H1 (cell line): ENCODE data around the gene CHMP6. TPM values are rescaled to one million over a fixed set of nuclear protein-coding genes. Genes with fewer than 3 reads are reported as not detected.

ENCODE experiments used
- CTCF ChIA-PET: fragments of 300-600 bp; sonication (Branson Sonifier 250); formaldehyde crosslinking; loops from one replicate; lab custom pipeline; 2021; ENCODE audit not compliant: partially characterized antibody; lab: Charles Lee
- POLR2A ChIA-PET: fragments of 300-600 bp; sonication (Branson Sonifier 250); formaldehyde crosslinking; loops from one replicate; lab custom pipeline; 2021; ENCODE audit warnings: inconsistent platforms; ENCODE audit not compliant: partially characterized antibody; lab: Charles Lee
- DNase-seq, 2 experiments: peaks; one replicate each; pipeline versions ENCODE4 v3.0.0 to v3.0.0-alpha.2; 2010 to 2022; ENCODE audit warnings: low spot score in 2 of 2, low read depth in 1 of 2, mixed read lengths in 1 of 2
- FAIRE-seq: peaks from 2 replicates; lab custom pipeline; 2011; peaks lifted over from hg19 to GRCh38; lab: Jason Lieb, UNC
- H2AFZ ChIP-seq: 2 replicates; pipeline ENCODE4 v1.8.1; 2012; ENCODE audit warnings: low read length, inconsistent platforms
- H2AK5ac ChIP-seq: 2 replicates; pipeline ENCODE4 v1.6.1; 2013; ENCODE audit warnings: low read depth, low read length
- H2BK120ac ChIP-seq: replicated peaks from 2 replicates; pipeline ENCODE3; 2013; ENCODE audit warnings: low read depth, low read length, inconsistent platforms
- H2BK12ac ChIP-seq: 2 replicates; pipeline ENCODE4 v1.6.1; 2013; ENCODE audit warnings: low read depth, low read length
- H2BK15ac ChIP-seq: 2 replicates; pipeline ENCODE4 v1.6.1; 2013; ENCODE audit warnings: low read length
- H2BK20ac ChIP-seq: 2 replicates; pipeline ENCODE4 v1.6.1; 2013; ENCODE audit warnings: low read length
- H2BK5ac ChIP-seq: 2 replicates; pipeline ENCODE4 v1.6.1; 2013; ENCODE audit warnings: low read depth, low read length
- H3K14ac ChIP-seq: 2 replicates; pipeline ENCODE4 v1.6.1; 2013; ENCODE audit warnings: inconsistent platforms; ENCODE audit not compliant: insufficient read length
- H3K18ac ChIP-seq: 2 replicates; pipeline ENCODE4 v1.6.1; 2013; ENCODE audit warnings: low read length; ENCODE audit errors: extremely low read depth
- H3K23ac ChIP-seq: 2 replicates; pipeline ENCODE4 v1.6.1; 2013; ENCODE audit warnings: inconsistent platforms; ENCODE audit not compliant: insufficient read length
- H3K23me2 ChIP-seq: 2 replicates; pipeline ENCODE4 v1.6.1; 2013; ENCODE audit warnings: low read depth, low read length
- H3K27ac ChIP-seq: 2 replicates; pipeline ENCODE4 v1.6.1; 2011; ENCODE audit warnings: low read depth, low read length, inconsistent platforms
- H3K27me3 ChIP-seq, 4 experiments: replicated peaks in 1 of 4; 1 replicate in 1 of 4; 2 replicates in 3 of 4; pipeline versions ENCODE4 v1.6.1 to v1.8.1; 2011 to 2013; ENCODE audit warnings: low read length in 3 of 4, mild to moderate bottlenecking in 3 of 4, inconsistent platforms in 2 of 4, mixed read lengths in 2 of 4, moderate library complexity in 1 of 4; ENCODE audit not compliant: control insufficient read depth in 3 of 4, insufficient read depth in 3 of 4; ENCODE audit errors: extremely low read depth in 1 of 4
- H3K36me3 ChIP-seq, 4 experiments: 2 replicates each; pipeline versions ENCODE4 v1.6.1 to v1.8.1; 2011 to 2013; ENCODE audit warnings: mild to moderate bottlenecking in 4 of 4, low read length in 3 of 4, moderate library complexity in 2 of 4, control low read depth in 1 of 4, inconsistent platforms in 1 of 4; ENCODE audit not compliant: insufficient read depth in 4 of 4, control insufficient read depth in 2 of 4
- H3K4ac ChIP-seq: replicated peaks from 2 replicates; pipeline ENCODE3; 2013; ENCODE audit warnings: low read length, low read depth, mixed read lengths, inconsistent platforms; ENCODE audit not compliant: insufficient read length
- H3K4me1 ChIP-seq, 4 experiments: replicated peaks in 1 of 4; 1 replicate in 1 of 4; 2 replicates in 3 of 4; pipeline versions ENCODE4 v1.6.1 to v1.8.1; 2011 to 2013; ENCODE audit warnings: low read length in 3 of 4, inconsistent platforms in 2 of 4, mixed read lengths in 1 of 4; ENCODE audit not compliant: insufficient read depth in 4 of 4, control insufficient read depth in 3 of 4
- H3K4me2 ChIP-seq, 2 experiments: 2 replicates each; pipeline versions ENCODE4 v1.6.1 to v1.8.1; 2011 to 2013; ENCODE audit warnings: low read depth in 2 of 2, low read length in 2 of 2, control low read depth in 1 of 2, inconsistent platforms in 1 of 2, mild to moderate bottlenecking in 1 of 2; ENCODE audit not compliant: insufficient read depth in 1 of 2
- H3K4me3 ChIP-seq, 4 experiments: fragments of 200-600, 300-600 bp in 1 of 4; sonication (generic), shearing (Covaris generic), sonication (Bioruptor Twin) in 1 of 4; 2 replicates each; pipeline versions ENCODE4 v1.5.1 to v1.8.1; 2011 to 2016; ENCODE audit warnings: low read length in 4 of 4, low read depth in 3 of 4, control low read depth in 2 of 4, inconsistent platforms in 2 of 4, mild to moderate bottlenecking in 2 of 4, mixed read lengths in 1 of 4, moderate library complexity in 1 of 4; ENCODE audit not compliant: insufficient read depth in 2 of 4; ENCODE audit errors: extremely low read depth in 1 of 4
- H3K56ac ChIP-seq: replicated peaks from 2 replicates; pipeline ENCODE3; 2013; ENCODE audit warnings: low read depth, mild to moderate bottlenecking, mixed read lengths, low read length, inconsistent platforms; ENCODE audit not compliant: insufficient read length
- H3K79me1 ChIP-seq: 2 replicates; pipeline ENCODE4 v1.6.1; 2013; ENCODE audit warnings: low read depth, low read length, control low read depth
- H3K79me2 ChIP-seq, 2 experiments: 2 replicates each; pipeline versions ENCODE4 v1.6.1 to v1.8.1; 2012 to 2013; ENCODE audit warnings: low read length in 2 of 2, mild to moderate bottlenecking in 2 of 2, inconsistent platforms in 1 of 2; ENCODE audit not compliant: insufficient read depth in 2 of 2, control insufficient read depth in 1 of 2
- H3K9ac ChIP-seq, 4 experiments: replicated peaks in 1 of 4; 1 replicate in 1 of 4; 2 replicates in 3 of 4; pipeline versions ENCODE4 v1.6.1 to v1.8.1; 2011 to 2013; ENCODE audit warnings: low read depth in 3 of 4, low read length in 3 of 4, control low read depth in 2 of 4, mild to moderate bottlenecking in 2 of 4, moderate library complexity in 2 of 4, inconsistent platforms in 1 of 4; ENCODE audit errors: extremely low read depth in 1 of 4
- H3K9me3 ChIP-seq, 2 experiments: 2 replicates each; pipeline versions ENCODE4 v1.6.1 to v1.8.1; 2012 to 2013; ENCODE audit warnings: mild to moderate bottlenecking in 2 of 2, moderate library complexity in 2 of 2, control low read depth in 1 of 2, inconsistent platforms in 1 of 2, low read depth in 1 of 2, low read length in 1 of 2, mixed read lengths in 1 of 2; ENCODE audit not compliant: insufficient read depth in 2 of 2
- H4K20me1 ChIP-seq, 2 experiments: replicated peaks in 1 of 2; 2 replicates each; pipeline versions ENCODE3 to v1.8.1; 2011 to 2013; ENCODE audit warnings: inconsistent platforms in 2 of 2, low read length in 2 of 2, mild to moderate bottlenecking in 1 of 2; ENCODE audit not compliant: insufficient read depth in 2 of 2, control insufficient read depth in 1 of 2
- H4K5ac ChIP-seq: 2 replicates; pipeline ENCODE4 v1.6.1; 2013; ENCODE audit warnings: low read length, low read depth, mixed read lengths, inconsistent platforms; ENCODE audit not compliant: insufficient read length
- H4K8ac ChIP-seq: 2 replicates; pipeline ENCODE4 v1.8.0; 2013; ENCODE audit warnings: mild to moderate bottlenecking, moderate library complexity, low read length, inconsistent platforms; ENCODE audit not compliant: insufficient read depth; ENCODE audit errors: extremely low read depth
- H4K91ac ChIP-seq: replicated peaks from 2 replicates; pipeline ENCODE3; 2013; ENCODE audit warnings: low read length, mixed read lengths, inconsistent platforms; ENCODE audit not compliant: insufficient read length
- CBX8 ChIP-seq: fragments of 300-800, 300-1000 bp; sonication (generic); IDR thresholded peaks from 2 replicates; pipeline ENCODE4 v1.7.1; 2016; ENCODE audit warnings: low read depth, low read length, borderline replicate concordance
- CHD1 ChIP-seq: IDR thresholded peaks from 2 replicates; pipeline ENCODE4 v1.6.1; 2012; ENCODE audit warnings: low read depth, low read length, improper control_type of control experiment
- CHD2 ChIP-seq: IDR thresholded peaks from 2 replicates; pipeline ENCODE4 v1.6.1; 2012; ENCODE audit warnings: low read length, improper control_type of control experiment
- FOSL1 ChIP-seq: IDR thresholded peaks from 2 replicates; pipeline ENCODE4 v1.6.1; 2011; ENCODE audit warnings: mild to moderate bottlenecking, low read depth, low read length, moderate library complexity; ENCODE audit not compliant: insufficient read depth
- JUN ChIP-seq: IDR thresholded peaks from 2 replicates; pipeline ENCODE4 v1.6.1; 2011; ENCODE audit warnings: low read depth, mild to moderate bottlenecking, improper control_type of control experiment, low read length
- JUND ChIP-seq: IDR thresholded peaks from 2 replicates; pipeline ENCODE4 v1.6.1; 2011; ENCODE audit warnings: mild to moderate bottlenecking, improper control_type of control experiment, low read length
- KDM4A ChIP-seq: IDR thresholded peaks from one replicate; pipeline ENCODE4 v1.7.1; 2012; ENCODE audit warnings: low read depth, mild to moderate bottlenecking, moderate library complexity, low read length, inconsistent platforms; ENCODE audit not compliant: severe bottlenecking
- NANOG ChIP-seq: IDR thresholded peaks from 2 replicates; pipeline ENCODE4 v1.6.1; 2011; ENCODE audit warnings: low read length, low read depth, mild to moderate bottlenecking, inconsistent platforms; ENCODE audit not compliant: insufficient read depth, poor library complexity, severe bottlenecking
- PHF8 ChIP-seq: fragments of 200-600 bp; sonication (generic); conservative IDR thresholded peaks from 2 replicates; pipeline ENCODE4 v1.7.1; 2012; ENCODE audit warnings: low read depth, mild to moderate bottlenecking, inconsistent platforms, low read length, moderate library complexity
- RNF2 ChIP-seq: fragments of 200-900, 300-1000 bp; sonication (generic); IDR thresholded peaks from 2 replicates; pipeline ENCODE4 v1.7.1; 2016; ENCODE audit warnings: borderline replicate concordance, low read depth, mild to moderate bottlenecking, antibody characterized with exemption, low read length; ENCODE audit not compliant: poor library complexity, severe bottlenecking; ENCODE audit errors: missing control alignments
- SP2 ChIP-seq: IDR thresholded peaks from 2 replicates; pipeline ENCODE4 v1.6.1; 2012; ENCODE audit warnings: mild to moderate bottlenecking, low read length, inconsistent platforms
- SP4 ChIP-seq: IDR thresholded peaks from 2 replicates; pipeline ENCODE4 v1.6.1; 2012; ENCODE audit warnings: low read length, inconsistent platforms
- TEAD4 ChIP-seq: IDR thresholded peaks from 2 replicates; pipeline ENCODE4 v1.6.1; 2012; ENCODE audit warnings: low read depth, low read length, inconsistent platforms, mixed read lengths
- YY1 ChIP-seq: IDR thresholded peaks from 2 replicates; pipeline ENCODE4 v1.6.1; 2011; ENCODE audit warnings: low read depth, mild to moderate bottlenecking, low read length
- WGBS, 2 experiments: shearing (Covaris generic) in 1 of 2; methylation state at CpG; one replicate each; pipeline versions ENCODE4 v1.1.6 to v1.1.7; 2013 to 2015; ENCODE audit warnings: low lambda C conversion rate in 2 of 2, mixed read lengths in 2 of 2, inconsistent platforms in 1 of 2, low coverage in 1 of 2, missing lambda C conversion rate in 1 of 2; ENCODE audit not compliant: insufficient replicate concordance in 2 of 2, insufficient coverage in 1 of 2, insufficient read length in 1 of 2; ENCODE audit errors: extremely low coverage in 1 of 2, missing lambda C conversion rate in 1 of 2; 5-methylcytosine and 5-hydroxymethylcytosine counted together
- polyA plus RNA-seq, 7 experiments: library from polyadenylated mRNA; depleted of rRNA in 3 of 7; stranded (reverse) in 5 of 7; unstranded in 2 of 7; fragments of >200 nt in 5 of 7; fragments of 200-250 nt in 2 of 7; gene quantifications; 1 replicate in 5 of 7; 2 replicates in 1 of 7; 4 replicates in 1 of 7; pipeline versions ENCODE4 v1.2.1 to v1.2.3, GENCODE V29; 2011 to 2013; ENCODE audit warnings: missing spikeins in 2 of 7, mixed read lengths in 2 of 7
- total RNA-seq: library from RNA; stranded (reverse); fragmentation: NEBNext Ultra II Directional; extraction: Animal tissue kit (Norgen Biotek cat#: 25700); gene quantifications from 2 replicates; pipeline ENCODE4 v1.2.1, GENCODE V29; 2021
- TF ChIP-seq, protein P1 (sequence below): IDR thresholded peaks from 2 replicates; pipeline ENCODE4 v1.6.1; 2012; ENCODE audit warnings: inconsistent platforms

CHMP6 gene
- total and polyA plus RNA-seq, 2 of the 8 experiments (the other 6 are each of a cell fraction or from before 2014, with no cell fraction given), result 15.7 to 24.3 TPM

- H3K79me2 ChIP-seq, result no peaks in the 10 kb centered on the region
- POLR2A ChIA-PET, result interaction anchor here (1.6 kb wide), 1 partner anchor 23 kb away, joined by 3 read pairs; no protein-coding TSS in a partner anchor
- no peak overlapping the region for H3K18ac ChIP-seq
- no peak overlapping the region for H3K14ac ChIP-seq
- H3K9me3 ChIP-seq, result no peaks in the 10 kb centered on the region
- H4K20me1 ChIP-seq, result peaks cover 3 to 14% of the 10 kb centered on the region in 2 experiments
- no peak overlapping the region for H3K23ac ChIP-seq
- DNase-seq (no peak), FAIRE-seq (no peak)
- peaks cover 7 to 19% (median 19%) of the 10 kb centered on the region in 4 experiments; a peak in 6 of 7 replicates for H3K27me3 ChIP-seq
- no peak overlapping the region for H4K5ac ChIP-seq
- H2AFZ ChIP-seq, result no peak overlapping the region
- H3K9ac ChIP-seq, result no peak overlapping the region
- no peak overlapping the region for H3K27ac ChIP-seq
- no peak overlapping the region for H3K56ac ChIP-seq
- 95% methylated on average over 8 of the region's 8 CpGs; no CpG with 5 or more reads in 1 of the 2 experiments for WGBS, 2 experiments
- H2BK12ac ChIP-seq, result no peak overlapping the region
- no peak overlapping the region for H4K8ac ChIP-seq
- H3K23me2 ChIP-seq, result peaks cover 5% of the 10 kb centered on the region; the same call in 1 of the 2 replicates
- H3K4me1 ChIP-seq, result peaks cover 0 to 7% (median 1%) of the 10 kb centered on the region in 4 experiments; a peak in 3 of 7 replicates
- H3K4ac ChIP-seq, result no peak overlapping the region
- H3K4me2 ChIP-seq, result no peak overlapping the region
- CTCF ChIA-PET, result interaction anchor here (0.9 to 1.1 kb wide), 2 partner anchors 12 to 23 kb away, joined by 3 read pairs; no protein-coding TSS in a partner anchor
- no peak overlapping the region for H3K4me3 ChIP-seq
- no peak overlapping the region for H2BK5ac ChIP-seq
- no peaks in the 10 kb centered on the region for H3K79me1 ChIP-seq
- no peak overlapping the region for H2BK15ac ChIP-seq
- H2AK5ac ChIP-seq, result no peak overlapping the region
- peaks cover 0 to 8% (median 1%) of the 10 kb centered on the region in 4 experiments; a peak in 3 of 8 replicates for H3K36me3 ChIP-seq
- no peak overlapping the region for H2BK120ac ChIP-seq
- no peak overlapping the region for H4K91ac ChIP-seq
- no peak overlapping the region for H2BK20ac ChIP-seq
- TF ChIP-seq FOSL1 (no peak), SP2 (no peak), CBX8 (no peak), SP4 (no peak), CHD2 (no peak), YY1 (no peak), KDM4A (no peak), CHD1 (no peak), PHF8 (no peak), RNF2 (no peak), JUN (no peak), JUND (no peak), NANOG (no peak), TEAD4 (no peak)
- TF ChIP-seq, protein P1, sequence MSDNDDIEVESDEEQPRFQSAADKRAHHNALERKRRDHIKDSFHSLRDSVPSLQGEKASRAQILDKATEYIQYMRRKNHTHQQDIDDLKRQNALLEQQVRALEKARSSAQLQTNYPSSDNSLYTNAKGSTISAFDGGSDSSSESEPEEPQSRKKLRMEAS, result no peak
Observed at GRCh38 chr17:81000334-81000630, 8.6 kb downstream of the CHMP6 start.
